DND-41 (cell line): ENCODE data around the gene DAGLA.

Experiments
- CTCF ChIP-seq: IDR thresholded peaks from 2 replicates; pipeline ENCODE4 v1.5.1; 2012; ENCODE audit warnings: borderline replicate concordance, low read length, moderate library complexity, mild to moderate bottlenecking; ENCODE audit not compliant: poor library complexity, severe bottlenecking; ENCODE audit errors: extremely low read depth
- EZH2 ChIP-seq: IDR thresholded peaks from 3 replicates; pipeline ENCODE4 v1.6.1; 2012; ENCODE audit warnings: borderline replicate concordance, low read depth, mild to moderate bottlenecking, moderate library complexity, low read length, inconsistent platforms; ENCODE audit not compliant: severe bottlenecking

- TF ChIP-seq CTCF, result no peak
- TF ChIP-seq EZH2, result no peak
Measured at GRCh38 chr11:61738776-61739175, 58.6 kb downstream of the DAGLA start.
